NCI-H345 (cell line): ENCODE measurements around the gene CRIP2.
A peak's percentile ranks its signal among the peaks of the same experiment; 100 is the strongest.

Experiments
- DNase-seq: peaks from one replicate; lab custom pipeline; 2025; lab: John Stamatoyannopoulos, UW

Gene CRIP2

GRCh38 chr14:105464501-105464900 is 10.1 kb upstream of the CRIP2 start:
- DNase-seq = no peak

GRCh38 chr14:105465209-105466031 is 9.2 kb upstream of the CRIP2 start:
- DNase-seq = peak; percentile 74

GRCh38 chr14:105466531-105467248 is 7.9 kb upstream of the CRIP2 start:
- DNase-seq = peak; percentile 36

GRCh38 chr14:105467249-105467941 is 7.2 kb upstream of the CRIP2 start:
- no peak for DNase-seq

GRCh38 chr14:105467942-105468471 is 6.6 kb upstream of the CRIP2 start:
- no peak for DNase-seq

- no peak for DNase-seq
These were observed 5.9 kb upstream of the CRIP2 start for GRCh38 chr14:105468621-105469241.

GRCh38 chr14:105469456-105470349 is 4.9 kb upstream of the CRIP2 start:
- DNase-seq = no peak

GRCh38 chr14:105470350-105471296 is 4.0 kb upstream of the CRIP2 start:
- DNase-seq = peak; percentile 87

- DNase-seq = no peak
These were observed 3.3 kb upstream of the CRIP2 start for GRCh38 chr14:105471297-105471821.

GRCh38 chr14:105471823-105472485 is 2.7 kb upstream of the CRIP2 start:
- no peak for DNase-seq

GRCh38 chr14:105472486-105472991 is 2.1 kb upstream of the CRIP2 start:
- no peak for DNase-seq

- peak; percentile 56 for DNase-seq
These were observed 1.5 kb upstream of the CRIP2 start for GRCh38 chr14:105473033-105473676.

- DNase-seq = peak; percentile 93
These were observed 741 bp upstream of the CRIP2 start for GRCh38 chr14:105473677-105474482.

GRCh38 chr14:105475269-105476096 is 862 bp downstream of the CRIP2 start:
- peak; percentile 21 for DNase-seq

GRCh38 chr14:105476097-105476830 is 1.6 kb downstream of the CRIP2 start:
- DNase-seq = no peak
